GM19467 (cell line): Measurements from ENCODE around the gene TBR1.

Experiments
- ATAC-seq: cut with Tn5 transposase; IDR thresholded peaks from one replicate; pipeline ENCODE4 v1.9.1; 2021; ENCODE audit warnings: mild to moderate bottlenecking, moderate library complexity; ENCODE audit not compliant: unreplicated experiment

Gene TBR1

DNA sequence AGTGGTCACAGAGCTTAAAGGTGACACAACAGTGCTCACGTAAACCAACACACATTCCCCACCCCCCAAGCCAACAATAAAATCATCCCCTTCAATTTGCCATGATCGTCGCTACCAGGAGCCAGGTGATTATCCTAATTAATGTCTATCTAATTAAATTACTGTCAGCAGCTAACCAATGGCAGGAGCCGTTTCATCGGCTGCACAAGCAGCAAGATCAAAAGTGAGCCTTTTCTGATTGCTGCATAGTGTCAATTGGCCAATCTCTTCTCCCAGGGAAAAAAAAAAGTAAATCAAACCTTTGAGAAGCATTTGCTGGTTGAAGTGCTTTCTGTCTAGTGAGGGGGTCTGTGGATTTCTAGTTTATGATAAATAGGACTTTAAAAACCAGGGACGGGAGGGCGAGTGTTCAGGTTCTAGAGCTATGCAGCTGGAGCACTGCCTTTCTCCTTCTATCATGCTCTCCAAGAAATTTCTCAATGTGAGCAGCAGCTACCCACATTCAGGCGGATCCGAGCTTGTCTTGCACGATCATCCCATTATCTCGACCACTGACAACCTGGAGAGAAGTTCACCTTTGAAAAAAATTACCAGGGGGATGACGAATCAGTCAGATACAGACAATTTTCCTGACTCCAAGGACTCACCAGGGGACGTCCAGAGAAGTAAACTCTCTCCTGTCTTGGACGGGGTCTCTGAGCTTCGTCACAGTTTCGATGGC is at the start of gene TBR1:
Gene TBR1, plus strand, starts transcription at position 311 of the 721 bp plus-strand sequence. Its CDS starts 114 bp downstream, at position 425.
- no peak for ATAC-seq

DNA sequence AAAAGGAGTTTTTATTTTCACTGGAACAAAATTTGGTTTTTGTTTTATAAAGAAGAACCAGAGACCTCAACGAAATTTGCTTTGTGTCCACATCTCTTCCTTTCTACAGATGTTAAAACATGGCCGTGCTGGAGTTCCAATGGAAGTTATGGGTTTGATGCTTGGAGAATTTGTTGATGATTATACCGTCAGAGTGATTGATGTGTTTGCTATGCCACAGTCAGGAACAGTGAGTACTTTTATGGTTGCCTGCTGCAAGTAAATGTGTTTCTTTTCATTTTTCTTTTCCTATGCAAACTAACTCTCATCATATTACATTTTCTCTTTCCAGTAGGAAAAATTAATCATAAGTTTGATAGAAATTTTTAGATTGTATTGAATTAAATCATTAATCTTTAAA is 48.4 kb upstream of the TBR1 start:
- ATAC-seq = no peak

DNA sequence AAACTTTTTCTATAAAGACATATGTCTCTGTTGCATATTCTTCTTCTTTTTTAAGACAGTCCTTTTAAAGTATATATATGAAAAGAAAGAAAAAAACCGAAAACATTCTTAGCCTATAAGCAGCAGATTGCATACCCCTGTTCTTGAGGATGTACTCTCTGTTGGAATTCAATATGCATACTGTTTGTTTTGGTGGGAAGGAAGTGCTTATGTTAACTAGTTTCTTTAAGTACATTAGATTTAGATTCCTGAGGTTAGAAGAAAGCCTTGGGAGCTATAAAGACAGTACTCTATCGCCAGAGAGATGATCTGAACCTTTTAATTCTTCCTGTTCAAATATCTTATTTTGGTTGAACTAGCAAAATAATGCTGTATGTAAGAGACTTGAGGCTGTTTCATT is 46.8 kb upstream of the TBR1 start:
- no peak for ATAC-seq

DNA sequence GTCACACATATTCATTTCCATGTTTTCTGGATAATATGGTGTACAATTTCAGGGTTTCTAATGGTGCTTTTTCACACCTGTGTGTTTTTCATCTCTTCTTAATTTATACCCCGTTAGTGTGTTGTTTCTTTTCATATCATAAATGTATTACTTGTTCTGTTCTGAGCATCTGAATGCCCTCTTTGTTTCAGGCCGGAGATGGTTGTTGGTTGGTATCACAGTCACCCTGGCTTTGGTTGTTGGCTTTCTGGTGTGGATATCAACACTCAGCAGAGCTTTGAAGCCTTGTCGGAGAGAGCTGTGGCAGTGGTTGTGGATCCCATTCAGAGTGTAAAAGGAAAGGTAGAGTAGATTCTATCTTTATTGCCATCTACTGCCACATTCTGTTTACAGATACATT is 45.1 kb upstream of the TBR1 start:
- no peak for ATAC-seq

DNA sequence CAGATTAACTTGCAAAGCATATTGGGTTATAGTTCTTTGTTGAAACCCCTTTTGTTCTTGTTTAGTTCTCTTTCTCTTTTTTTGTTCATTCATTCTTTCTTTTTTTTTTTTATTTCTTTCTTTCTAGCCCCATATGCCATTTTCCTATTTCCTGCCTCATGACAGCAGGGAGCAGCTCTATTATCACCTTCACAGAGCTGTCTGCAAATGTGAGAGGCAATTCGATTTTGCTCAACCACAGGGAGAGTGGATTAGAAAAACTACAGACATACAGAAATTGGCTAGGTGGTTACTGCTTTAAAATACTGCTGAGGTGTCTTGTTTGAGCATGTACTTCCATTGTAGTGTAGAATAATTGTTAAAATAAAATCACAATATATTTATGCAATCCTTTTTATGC is 44.2 kb upstream of the TBR1 start:
- ATAC-seq = no peak

DNA sequence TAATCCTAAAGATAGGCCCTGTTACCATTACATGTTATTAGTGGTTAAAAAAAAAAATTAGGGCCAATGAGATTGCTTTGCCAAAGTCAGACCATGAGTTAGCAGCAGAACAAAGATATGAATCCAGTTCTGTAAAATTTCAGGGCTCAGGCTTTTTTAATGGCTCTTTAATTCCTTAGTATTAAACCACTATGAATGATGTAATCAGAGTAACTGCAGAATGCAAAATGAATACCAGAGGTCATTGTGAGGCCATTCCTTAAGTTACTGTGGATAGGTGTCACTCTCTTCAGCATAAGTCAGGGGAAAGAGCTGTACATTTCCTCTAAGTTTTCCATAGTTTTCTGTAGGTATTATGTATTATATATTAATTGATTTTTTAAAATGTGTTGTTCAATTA is 42.2 kb upstream of the TBR1 start:
- ATAC-seq = no peak

GRCh38 chr2:161374446-161374845 is 41.7 kb upstream of the TBR1 start:
- no peak for ATAC-seq

DNA sequence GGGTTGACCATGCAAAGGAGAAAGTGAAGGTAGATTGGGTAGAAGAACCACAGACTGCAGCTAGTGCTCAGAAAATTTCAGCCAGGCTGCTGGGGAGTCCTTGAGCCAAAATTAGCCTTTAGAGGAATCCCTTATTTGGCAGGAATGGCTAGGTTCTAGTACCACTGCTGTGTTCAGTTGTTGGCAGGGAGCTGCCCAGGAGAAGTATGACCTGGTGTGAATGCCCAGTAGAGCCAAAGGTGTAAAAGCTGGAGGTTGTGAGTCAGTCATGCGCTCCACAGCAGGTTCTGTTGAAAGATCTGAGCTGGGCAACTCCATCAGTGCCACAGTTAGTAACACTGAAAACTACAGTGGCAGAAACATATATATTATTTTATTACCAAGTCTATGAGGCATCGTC is 36.4 kb upstream of the TBR1 start:
- no peak for ATAC-seq

DNA sequence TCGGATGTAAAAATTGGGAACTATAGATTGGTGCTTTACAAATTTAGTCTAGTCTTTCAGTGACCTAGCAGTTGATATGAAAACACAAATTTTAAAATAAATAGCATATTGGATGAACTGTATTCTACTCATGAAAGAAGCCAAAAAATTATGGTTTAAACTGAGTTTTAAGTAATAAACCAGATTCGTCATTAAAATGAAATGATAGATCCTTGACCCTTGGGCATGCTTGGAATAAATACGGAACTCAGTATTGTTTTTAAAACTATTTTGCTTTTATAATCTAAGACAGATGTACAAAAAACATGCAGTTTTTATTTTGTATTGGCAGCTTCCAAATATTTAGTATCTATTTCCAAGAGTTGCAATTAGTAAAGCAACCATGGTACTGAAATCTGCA is 34.6 kb upstream of the TBR1 start:
- no peak for ATAC-seq

DNA sequence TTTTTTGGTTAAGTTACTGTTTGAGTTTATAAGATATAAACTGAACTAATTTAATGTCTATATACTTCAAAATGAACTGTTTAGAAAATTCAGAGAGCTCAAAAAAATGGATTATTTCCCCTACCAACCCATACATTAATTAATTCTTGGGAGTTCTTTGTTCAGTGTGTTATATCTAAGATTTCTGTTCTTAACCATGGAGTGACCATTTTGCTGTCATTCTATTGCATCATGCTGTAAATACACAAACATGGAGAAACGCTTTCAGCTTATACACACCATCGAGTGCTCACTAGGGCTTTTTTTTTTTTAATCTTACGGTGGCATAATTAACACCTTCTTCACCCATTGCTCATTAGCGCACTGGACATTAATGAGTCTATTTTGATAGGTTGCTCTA is 33.4 kb upstream of the TBR1 start:
- ATAC-seq = no peak

DNA sequence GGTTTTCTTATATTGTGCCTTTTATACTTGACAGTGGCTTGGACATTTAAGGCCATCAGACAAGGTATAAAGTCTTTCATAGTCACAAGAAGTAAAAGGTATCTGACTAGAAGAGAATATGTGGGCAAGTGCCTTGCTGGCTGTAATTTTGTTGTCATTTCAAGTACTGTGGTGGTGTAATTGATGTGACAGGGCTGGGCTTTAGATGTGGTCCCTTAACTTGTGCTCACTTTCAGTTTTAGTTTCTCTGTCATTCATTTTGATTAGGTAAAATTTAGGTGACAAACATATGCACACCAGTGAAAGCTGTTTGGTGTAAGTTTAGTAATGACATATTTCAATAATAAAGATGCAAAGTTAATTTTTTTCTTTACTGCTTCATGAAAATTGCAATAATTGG is 31.2 kb upstream of the TBR1 start:
- ATAC-seq = peak; percentile 79

DNA sequence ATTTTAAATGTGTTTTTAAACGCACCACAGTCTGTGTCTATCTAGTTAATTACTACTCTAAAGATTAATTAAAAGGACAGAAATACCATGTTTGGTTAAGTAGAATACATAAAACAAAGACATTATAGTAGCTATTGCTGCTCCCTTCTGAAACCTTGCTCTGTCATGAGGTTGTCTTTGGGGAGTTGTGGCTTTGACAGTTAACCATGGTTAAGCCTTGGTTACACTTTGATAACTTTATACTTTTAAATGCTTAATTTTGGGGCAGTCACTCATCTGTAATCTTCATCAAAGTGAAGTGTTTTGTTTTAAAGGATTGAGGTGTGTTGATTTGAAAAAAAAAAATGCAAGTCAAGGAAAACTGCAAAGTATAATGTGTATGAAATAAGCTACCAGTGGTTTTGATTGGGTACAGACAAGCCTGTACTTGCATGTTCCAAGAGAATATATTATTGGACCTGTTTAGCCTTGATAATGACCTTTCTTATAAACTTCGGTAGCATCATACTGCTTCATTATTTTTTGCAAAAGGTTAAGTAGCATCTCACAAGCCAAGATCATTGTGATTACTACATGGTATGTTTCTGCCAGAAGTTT is 29.8 kb upstream of the TBR1 start:
- ATAC-seq = peak; percentile 66

GRCh38 chr2:161388146-161388779 is 27.8 kb upstream of the TBR1 start:
- ATAC-seq = no peak

- no peak for ATAC-seq
Observed at GRCh38 chr2:161391737-161392506, 24.2 kb upstream of the TBR1 start.

- ATAC-seq = no peak
Observed at GRCh38 chr2:161400076-161400475, 16.0 kb upstream of the TBR1 start.

DNA sequence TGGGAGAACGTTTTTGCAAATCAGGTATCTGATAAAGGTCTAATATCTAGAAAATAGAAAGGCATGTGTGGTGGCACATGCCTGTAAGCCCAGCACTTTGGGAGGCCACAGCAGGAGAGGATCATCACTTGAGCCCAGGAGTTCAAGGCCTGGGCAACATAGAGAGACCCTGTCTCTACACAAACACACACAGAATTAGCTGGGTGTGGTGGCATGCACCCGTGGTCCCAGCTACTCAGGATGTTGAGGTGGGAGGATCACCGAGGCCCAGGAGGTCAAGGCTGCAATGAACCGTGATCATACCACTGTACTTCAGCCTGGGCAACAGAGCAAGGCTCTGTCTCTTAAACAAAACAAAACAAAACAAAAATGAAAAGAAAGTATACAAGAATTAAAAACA is 13.8 kb upstream of the TBR1 start:
- no peak for ATAC-seq

- ATAC-seq = no peak
Observed at GRCh38 chr2:161406316-161406715, 9.8 kb upstream of the TBR1 start.

DNA sequence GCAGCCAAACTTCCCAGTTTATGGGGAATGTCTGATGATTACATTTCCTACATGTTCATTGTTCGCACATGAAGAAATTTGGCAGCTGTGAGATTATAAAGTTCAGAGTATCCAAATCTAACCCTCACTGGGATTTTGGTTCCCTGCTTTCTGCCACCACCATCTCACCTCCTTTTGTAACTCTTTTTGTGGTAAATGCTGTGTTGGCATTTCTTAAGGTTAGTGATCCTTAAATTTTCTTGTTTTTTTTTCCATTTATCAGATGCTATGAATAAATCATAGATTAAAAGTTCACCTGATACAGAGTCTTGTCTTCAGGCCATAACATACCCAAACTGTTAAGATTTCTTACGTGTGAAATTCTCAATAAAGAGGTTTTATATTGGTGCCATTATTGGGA is 8.5 kb upstream of the TBR1 start:
- no peak for ATAC-seq

DNA sequence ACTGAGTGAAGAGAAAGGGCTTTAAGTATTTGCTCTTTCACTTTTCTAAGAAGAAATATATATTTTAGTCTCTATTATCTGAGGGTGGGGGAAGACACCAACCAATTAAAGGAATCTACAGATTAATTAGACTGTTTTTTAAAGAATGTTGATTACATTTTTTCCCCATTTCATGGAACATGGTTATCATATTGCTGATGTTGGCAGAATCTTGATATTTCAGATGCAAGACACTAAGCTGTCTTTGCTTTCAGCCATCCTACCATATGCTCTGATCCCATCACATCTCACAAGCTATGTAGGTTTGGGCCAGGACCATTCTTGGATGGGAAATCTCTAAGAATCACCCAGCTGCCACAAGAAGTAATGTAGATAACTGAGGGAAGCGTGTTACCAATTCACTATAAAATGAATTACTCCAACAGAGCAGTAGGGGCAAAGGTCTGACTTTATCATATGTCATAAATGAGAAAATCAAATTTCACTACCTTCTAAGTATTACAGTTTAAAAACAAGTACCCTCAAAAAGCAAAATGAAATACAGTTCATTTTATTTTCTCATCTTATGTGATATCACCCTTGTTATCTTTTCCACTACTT is 6.7 kb upstream of the TBR1 start:
- ATAC-seq = no peak

GRCh38 chr2:161412346-161412745 is 3.8 kb upstream of the TBR1 start:
- no peak for ATAC-seq
